IMR-90 (cell line): ENCODE results near the gene ZDHHC17. TPM values are rescaled to one million over a fixed set of nuclear protein-coding genes. Genes with fewer than 3 reads are reported as not detected.

ENCODE experiments used
- ATAC-seq: fragments of 200-7000 bp; cut with Tn5 transposase; 2 replicates; pipeline ENCODE4 v1.9.1; 2020; ENCODE audit warnings: low read depth, mild to moderate bottlenecking, moderate library complexity
- BruUV-seq: library from RNA; stranded (reverse); fragments of 400-500 nt; replicated peaks from 2 replicates; lab custom pipeline; 2021; lab: Mats Ljungman, UMichigan
- CTCF ChIA-PET: fragments of 300-600 bp; formaldehyde crosslinking; extraction: SDS; loops from one replicate; lab custom pipeline; 2021; ENCODE audit warnings: antibody characterized with exemption; lab: Yijun Ruan, JAX
- POLR2A ChIA-PET: fragments of 300-600 bp; sonication (Branson Sonifier 250); formaldehyde crosslinking; loops from one replicate; lab custom pipeline; 2022; ENCODE audit warnings: antibody characterized with exemption; ENCODE audit not compliant: unreplicated experiment; lab: Charles Lee
- DNase-seq: peaks from one replicate; pipeline ENCODE4 v3.0.0; 2013
- H2AFZ ChIP-seq: replicated peaks from 2 replicates; pipeline ENCODE3; 2013; ENCODE audit warnings: low read length, mild to moderate bottlenecking; ENCODE audit not compliant: poor library complexity
- H2AK5ac ChIP-seq: 2 replicates; pipeline ENCODE4 v1.6.1; 2013; ENCODE audit warnings: low read depth, low read length, inconsistent platforms
- H2AK9ac ChIP-seq: replicated peaks from 2 replicates; pipeline ENCODE3; 2013; ENCODE audit warnings: mild to moderate bottlenecking, low read depth, low read length, moderate library complexity; ENCODE audit not compliant: poor library complexity
- H2BK120ac ChIP-seq: 2 replicates; pipeline ENCODE4 v1.6.1; 2013; ENCODE audit warnings: low read depth, low read length, inconsistent platforms
- H2BK15ac ChIP-seq: 3 replicates; pipeline ENCODE4 v1.6.1; 2013; ENCODE audit warnings: low read depth, low read length, inconsistent platforms
- H2BK20ac ChIP-seq: 2 replicates; pipeline ENCODE4 v1.6.1; 2013; ENCODE audit warnings: low read depth, mild to moderate bottlenecking, inconsistent platforms, low read length, moderate library complexity
- H2BK5ac ChIP-seq: 2 replicates; pipeline ENCODE4 v1.6.1; 2013; ENCODE audit warnings: mild to moderate bottlenecking, low read depth, low read length, inconsistent platforms; ENCODE audit not compliant: poor library complexity, severe bottlenecking
- H3K14ac ChIP-seq: replicated peaks from 2 replicates; pipeline ENCODE4 v1.6.1; 2013; ENCODE audit warnings: low read depth, low read length, inconsistent platforms
- H3K18ac ChIP-seq: 2 replicates; pipeline ENCODE4 v1.6.1; 2013; ENCODE audit warnings: low read depth, low read length, control low read depth
- H3K23ac ChIP-seq: 2 replicates; pipeline ENCODE4 v1.6.1; 2013; ENCODE audit warnings: low read depth, low read length, inconsistent platforms
- H3K27ac ChIP-seq: 2 replicates; pipeline ENCODE4 v1.5.1; 2013; ENCODE audit warnings: mild to moderate bottlenecking, control low read depth, low read length; ENCODE audit not compliant: insufficient read depth
- H3K27me3 ChIP-seq: 2 replicates; pipeline ENCODE4 v1.6.1; 2013; ENCODE audit warnings: low read length; ENCODE audit not compliant: control insufficient read depth, insufficient read depth
- H3K36me3 ChIP-seq: 2 replicates; pipeline ENCODE4 v1.6.1; 2013; ENCODE audit warnings: low read length, mixed read lengths; ENCODE audit not compliant: control insufficient read depth, insufficient read depth
- H3K4ac ChIP-seq: 2 replicates; pipeline ENCODE4 v1.6.1; 2013; ENCODE audit warnings: low read depth, low read length, inconsistent platforms
- H3K4me1 ChIP-seq: 2 replicates; pipeline ENCODE4 v1.6.1; 2013; ENCODE audit warnings: low read length, mixed read lengths; ENCODE audit not compliant: control insufficient read depth, insufficient read depth
- H3K4me2 ChIP-seq: 2 replicates; pipeline ENCODE4 v1.6.1; 2013; ENCODE audit warnings: low read depth, mild to moderate bottlenecking, control low read depth, low read length, moderate library complexity
- H3K4me3 ChIP-seq: 2 replicates; pipeline ENCODE4 v1.5.1; 2013; ENCODE audit warnings: low read depth, mild to moderate bottlenecking, control low read depth, low read length, moderate library complexity; ENCODE audit not compliant: insufficient read depth
- H3K56ac ChIP-seq: 2 replicates; pipeline ENCODE4 v1.6.1; 2013; ENCODE audit warnings: low read length, inconsistent platforms; ENCODE audit not compliant: insufficient read depth; ENCODE audit errors: extremely low read depth
- H3K79me1 ChIP-seq, 2 experiments: 2 replicates each; pipeline ENCODE4 v1.6.1; 2013; ENCODE audit warnings: low read length in 2 of 2, inconsistent platforms in 1 of 2, low read depth in 1 of 2
- H3K9ac ChIP-seq: 2 replicates; pipeline ENCODE4 v1.6.1; 2013; ENCODE audit warnings: low read depth, low read length, control low read depth
- H3K9me1 ChIP-seq: 2 replicates; pipeline ENCODE4 v1.6.1; 2013; ENCODE audit warnings: low read length, inconsistent platforms; ENCODE audit not compliant: insufficient read depth
- H3K9me3 ChIP-seq: 2 replicates; pipeline ENCODE4 v1.6.1; 2013; ENCODE audit warnings: low read length; ENCODE audit not compliant: control insufficient read depth, insufficient read depth
- H4K20me1 ChIP-seq: 2 replicates; pipeline ENCODE4 v1.6.1; 2013; ENCODE audit warnings: low read length, inconsistent platforms; ENCODE audit not compliant: insufficient read depth
- H4K5ac ChIP-seq: 2 replicates; pipeline ENCODE4 v1.6.1; 2013; ENCODE audit warnings: mild to moderate bottlenecking, low read depth, low read length, control low read depth
- H4K8ac ChIP-seq, 2 experiments: 2 replicates each; pipeline ENCODE4 v1.6.1; 2013; ENCODE audit warnings: low read depth in 2 of 2, low read length in 2 of 2, control low read depth in 1 of 2, inconsistent platforms in 1 of 2
- H4K91ac ChIP-seq: 2 replicates; pipeline ENCODE4 v1.6.1; 2013; ENCODE audit warnings: low read depth, low read length, inconsistent platforms; ENCODE audit not compliant: insufficient read depth
- CEBPB ChIP-seq: IDR thresholded peaks from 2 replicates; pipeline ENCODE4 v1.6.1; 2012; ENCODE audit warnings: low read depth, low read length, improper control_type of control experiment
- CHD1 ChIP-seq: IDR thresholded peaks from 2 replicates; pipeline ENCODE4 v1.6.1; 2012; ENCODE audit warnings: low read depth, low read length, improper control_type of control experiment
- MAZ ChIP-seq: IDR thresholded peaks from 2 replicates; pipeline ENCODE4 v1.6.1; 2012; ENCODE audit warnings: low read depth, mild to moderate bottlenecking, low read length, improper control_type of control experiment, moderate library complexity, borderline replicate concordance
- POLR2A ChIP-seq: IDR thresholded peaks from 2 replicates; pipeline ENCODE4 v1.6.1; 2012; ENCODE audit warnings: mild to moderate bottlenecking, low read depth, low read length
- SMC3 ChIP-seq: fragments of 150-350 bp; IDR thresholded peaks from 2 replicates; pipeline ENCODE4 v1.6.1; 2016; ENCODE audit warnings: low read depth, mild to moderate bottlenecking, antibody characterized with exemption, low read length, moderate library complexity
- USF2 ChIP-seq: fragments of 150-350 bp; IDR thresholded peaks from 2 replicates; pipeline ENCODE4 v1.6.1; 2017; ENCODE audit warnings: mild to moderate bottlenecking, antibody characterized with exemption, low read length, low read depth
- WGBS, 2 experiments: methylation state at CpG; one replicate each; pipeline versions ENCODE4 v1.1.5 to v1.1.7; 2013; ENCODE audit warnings: missing lambda C conversion rate in 2 of 2; ENCODE audit not compliant: insufficient read length in 1 of 2; ENCODE audit errors: extremely low coverage in 2 of 2; 5-methylcytosine and 5-hydroxymethylcytosine counted together
- dilution Hi-C: fragments of 300-500 bp; cut with HindIII; formaldehyde crosslinking; loops from one replicate; pipeline ENCODE4 v1.14.3; 2018; ENCODE audit warnings: low sequenced_read_pairs; ENCODE audit not compliant: unreplicated experiment
- in situ Hi-C: fragments of 300-500 bp; cut with MboI; formaldehyde crosslinking; loops from 3 replicates; pipeline ENCODE4 v1.14.3; 2019; ENCODE audit warnings: low sequenced_read_pairs, inconsistent platforms, mixed read lengths
- intact Hi-C: fragments of 100-400 bp; cut with micrococcal nuclease; formaldehyde crosslinking; loops from 2 replicates; pipeline ENCODE4 v1.10.0; 2022
- polyA plus RNA-seq, 3 experiments: library from polyadenylated mRNA; depleted of rRNA; stranded (reverse); fragments of >200 nt; gene quantifications; 2 replicates each; pipeline ENCODE4 v1.2.3, GENCODE V29; 2012; ENCODE audit warnings: low replicate concordance in 1 of 3
- total RNA-seq: library from RNA; depleted of rRNA; stranded (reverse); fragments of >200 nt; gene quantifications from 2 replicates; pipeline ENCODE4 v1.2.3, GENCODE V29; 2012
- TF ChIP-seq, protein P1 (sequence below): fragments of 150-350 bp; IDR thresholded peaks from 2 replicates; pipeline ENCODE4 v1.6.1; 2016; ENCODE audit warnings: low read depth, mild to moderate bottlenecking, low read length, moderate library complexity, borderline replicate concordance
- TF ChIP-seq, protein P2 (sequence below): conservative IDR thresholded peaks from 2 replicates; pipeline ENCODE4 v1.5.1; 2012; ENCODE audit warnings: mild to moderate bottlenecking, low read depth, low read length, improper control_type of control experiment

The ZDHHC17 gene
- total and polyA plus RNA-seq, 2 of the 4 experiments (the other 2 are of a cell fraction): 23.3 to 125 TPM

- no peak overlapping the region for H3K4ac ChIP-seq
- ChIA-PET POLR2A (no interaction called here), CTCF (interaction anchor here (0.6 kb wide), 1 partner anchor 89 kb away, joined by 6 read pairs; no protein-coding TSS in a partner anchor)
- no peak overlapping the region for H2BK15ac ChIP-seq
- H4K91ac ChIP-seq: no peak overlapping the region
- H3K9me1 ChIP-seq: peaks cover 7% of the 10 kb centered on the region; the same call in 1 of the 2 replicates
- no peak overlapping the region for H3K23ac ChIP-seq
- H3K27me3 ChIP-seq: no peaks in the 10 kb centered on the region
- no peak overlapping the region for H4K8ac ChIP-seq
- no peak for TF ChIP-seq CHD1
- TF ChIP-seq, protein P1, sequence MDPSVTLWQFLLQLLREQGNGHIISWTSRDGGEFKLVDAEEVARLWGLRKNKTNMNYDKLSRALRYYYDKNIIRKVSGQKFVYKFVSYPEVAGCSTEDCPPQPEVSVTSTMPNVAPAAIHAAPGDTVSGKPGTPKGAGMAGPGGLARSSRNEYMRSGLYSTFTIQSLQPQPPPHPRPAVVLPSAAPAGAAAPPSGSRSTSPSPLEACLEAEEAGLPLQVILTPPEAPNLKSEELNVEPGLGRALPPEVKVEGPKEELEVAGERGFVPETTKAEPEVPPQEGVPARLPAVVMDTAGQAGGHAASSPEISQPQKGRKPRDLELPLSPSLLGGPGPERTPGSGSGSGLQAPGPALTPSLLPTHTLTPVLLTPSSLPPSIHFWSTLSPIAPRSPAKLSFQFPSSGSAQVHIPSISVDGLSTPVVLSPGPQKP: no peak
- TF ChIP-seq MAZ: no peak
- TF ChIP-seq USF2: no peak
- TF ChIP-seq, protein P2, sequence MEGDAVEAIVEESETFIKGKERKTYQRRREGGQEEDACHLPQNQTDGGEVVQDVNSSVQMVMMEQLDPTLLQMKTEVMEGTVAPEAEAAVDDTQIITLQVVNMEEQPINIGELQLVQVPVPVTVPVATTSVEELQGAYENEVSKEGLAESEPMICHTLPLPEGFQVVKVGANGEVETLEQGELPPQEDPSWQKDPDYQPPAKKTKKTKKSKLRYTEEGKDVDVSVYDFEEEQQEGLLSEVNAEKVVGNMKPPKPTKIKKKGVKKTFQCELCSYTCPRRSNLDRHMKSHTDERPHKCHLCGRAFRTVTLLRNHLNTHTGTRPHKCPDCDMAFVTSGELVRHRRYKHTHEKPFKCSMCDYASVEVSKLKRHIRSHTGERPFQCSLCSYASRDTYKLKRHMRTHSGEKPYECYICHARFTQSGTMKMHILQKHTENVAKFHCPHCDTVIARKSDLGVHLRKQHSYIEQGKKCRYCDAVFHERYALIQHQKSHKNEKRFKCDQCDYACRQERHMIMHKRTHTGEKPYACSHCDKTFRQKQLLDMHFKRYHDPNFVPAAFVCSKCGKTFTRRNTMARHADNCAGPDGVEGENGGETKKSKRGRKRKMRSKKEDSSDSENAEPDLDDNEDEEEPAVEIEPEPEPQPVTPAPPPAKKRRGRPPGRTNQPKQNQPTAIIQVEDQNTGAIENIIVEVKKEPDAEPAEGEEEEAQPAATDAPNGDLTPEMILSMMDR: no peak
- no peak for TF ChIP-seq CEBPB
- no peak for TF ChIP-seq POLR2A
- TF ChIP-seq SMC3: no peak
- no CpG with 5 or more reads among the region's 1 CpG for WGBS, 2 experiments
- no peak overlapping the region for H3K14ac ChIP-seq
- ATAC-seq (no peak), DNase-seq (no peak)
- no peak overlapping the region for H3K4me3 ChIP-seq
- no peak overlapping the region for H3K4me2 ChIP-seq
- no peak overlapping the region for H3K18ac ChIP-seq
- no peak overlapping the region for H2AFZ ChIP-seq
- dilution Hi-C loops: no loop called here
- H2BK5ac ChIP-seq: no peak overlapping the region
- no peak overlapping the region for H4K5ac ChIP-seq
- H2BK20ac ChIP-seq: no peak overlapping the region
- no peak overlapping the region for H3K56ac ChIP-seq
- peaks cover 18% of the 10 kb centered on the region for H3K36me3 ChIP-seq
- no peak overlapping the region for H3K27ac ChIP-seq
- peaks cover 5% of the 10 kb centered on the region for H3K9me3 ChIP-seq
- no peaks in the 10 kb centered on the region; the same call in 1 of the 2 replicates for H3K4me1 ChIP-seq
- no peak overlapping the region for H2AK9ac ChIP-seq
- H2AK5ac ChIP-seq: no peak overlapping the region
- no peak overlapping the region for H2BK120ac ChIP-seq
- in situ Hi-C loops: no loop called here
- H3K9ac ChIP-seq: no peak overlapping the region
- peaks cover 0 to 6% of the 10 kb centered on the region in 2 experiments; a peak in 2 of 4 replicates for H3K79me1 ChIP-seq
- intact Hi-C loops: no loop called here
- BruUV-seq: no TSS peak
- no peaks in the 10 kb centered on the region for H4K20me1 ChIP-seq
These were observed 92.2 kb downstream of the ZDHHC17 start for GRCh38 chr12:76856018-76856644.
